Hippocampal formation (tissue), 2 donors: ENCODE results near the gene XRCC4.

ENCODE experiments used
- DNase-seq, 2 donors: peaks; one replicate each; lab custom pipeline; 2025; lab: John Stamatoyannopoulos, UW

XRCC4 gene

DNA sequence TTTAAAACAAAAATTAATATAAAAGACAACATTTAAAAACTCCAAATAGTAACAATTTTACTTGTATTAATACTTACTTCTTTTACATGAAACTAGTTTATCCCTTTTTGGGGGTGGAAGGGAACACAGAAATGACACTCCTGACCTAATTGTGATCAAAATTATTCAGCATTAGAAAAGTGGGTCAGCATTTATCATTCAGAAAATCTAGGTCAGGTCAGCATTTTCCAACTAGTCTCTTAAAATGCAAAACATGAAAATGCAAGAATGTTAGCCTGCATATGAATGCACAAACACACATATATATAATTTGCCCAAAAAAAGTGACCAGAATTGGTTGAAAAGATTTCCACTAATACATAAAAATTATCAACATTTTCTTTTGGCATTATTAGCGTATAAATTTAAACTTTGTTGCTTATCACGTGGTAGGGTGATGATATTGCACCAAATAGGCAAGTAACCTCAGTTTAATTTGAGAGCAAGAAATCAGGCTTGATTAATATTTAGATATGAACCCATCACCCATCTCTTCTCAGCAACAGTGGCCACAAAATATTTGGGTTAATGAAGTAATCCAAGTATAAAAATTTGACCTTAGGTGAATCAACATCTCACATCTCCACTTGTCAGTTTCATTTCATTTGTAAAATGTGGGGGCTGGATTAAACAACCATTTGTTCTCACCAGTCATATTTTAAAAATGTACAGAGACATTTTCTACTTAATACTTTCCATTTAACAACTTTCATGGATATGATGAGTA lies 5.9 kb upstream of the XRCC4 start:
- DNase-seq = no peak

GRCh38 chr5:83072966-83073365 lies 4.4 kb upstream of the XRCC4 start:
- no peak for DNase-seq

DNA sequence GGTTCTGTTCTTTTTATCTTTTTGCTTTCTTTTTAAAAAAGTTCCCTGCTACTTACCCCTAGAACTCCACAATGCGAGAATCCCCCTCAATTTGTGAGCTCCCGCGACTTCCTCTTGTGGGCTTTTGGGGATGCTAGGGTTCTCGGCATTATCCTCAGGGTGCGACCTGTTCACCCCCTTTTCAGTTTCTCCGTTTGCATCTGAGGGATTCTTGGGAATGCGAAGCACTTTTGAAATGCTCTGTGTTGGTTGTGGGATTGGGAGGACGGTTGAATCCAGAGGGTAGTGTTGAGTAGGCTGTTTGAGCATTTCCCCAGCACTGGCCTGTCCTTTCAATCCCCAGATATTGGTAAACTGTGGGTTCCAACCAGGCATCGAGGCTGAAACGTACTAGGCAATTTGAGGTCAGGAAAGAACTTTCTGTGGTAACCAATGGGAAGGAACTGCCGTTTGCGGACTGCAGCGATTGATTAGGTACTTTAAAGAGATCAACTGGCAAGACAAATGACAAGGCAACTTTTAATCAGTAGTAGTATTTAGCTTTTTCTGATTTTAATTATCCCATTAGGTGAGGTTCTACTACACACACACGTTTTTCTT lies 415 bp downstream of the XRCC4 start:
- DNase-seq = no peak

GRCh38 chr5:83082750-83083149 lies 5.4 kb downstream of the XRCC4 start:
- no peak for DNase-seq

GRCh38 chr5:83084336-83084735 lies 7.0 kb downstream of the XRCC4 start:
- DNase-seq = no peak

DNA sequence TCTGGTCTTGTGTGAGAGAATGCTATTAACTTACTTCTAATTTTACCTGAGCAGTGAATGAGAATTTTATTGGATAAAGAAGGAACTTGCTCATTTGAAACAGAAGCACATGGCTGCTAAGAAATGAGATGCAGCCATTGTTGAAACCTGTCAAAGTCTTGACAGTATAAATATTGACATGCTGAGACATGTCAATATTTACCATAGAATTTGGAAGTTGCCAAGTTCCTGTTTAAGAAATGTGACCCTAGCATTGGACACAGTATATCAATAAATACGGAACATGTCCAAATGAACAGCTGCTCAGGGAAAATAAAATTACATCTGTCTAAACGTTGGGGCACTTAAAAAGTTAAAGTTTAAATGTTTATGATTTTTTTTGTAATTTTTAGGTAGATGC lies 7.8 kb downstream of the XRCC4 start:
- no peak for DNase-seq

GRCh38 chr5:83090169-83090568 lies 12.8 kb downstream of the XRCC4 start:
- no peak for DNase-seq

GRCh38 chr5:83092619-83093018 lies 15.3 kb downstream of the XRCC4 start:
- DNase-seq = no peak

- DNase-seq = no peak
Measured at GRCh38 chr5:83093692-83094091, 16.3 kb downstream of the XRCC4 start.

- DNase-seq = no peak
Measured at GRCh38 chr5:83095163-83095956, 18.0 kb downstream of the XRCC4 start.

DNA sequence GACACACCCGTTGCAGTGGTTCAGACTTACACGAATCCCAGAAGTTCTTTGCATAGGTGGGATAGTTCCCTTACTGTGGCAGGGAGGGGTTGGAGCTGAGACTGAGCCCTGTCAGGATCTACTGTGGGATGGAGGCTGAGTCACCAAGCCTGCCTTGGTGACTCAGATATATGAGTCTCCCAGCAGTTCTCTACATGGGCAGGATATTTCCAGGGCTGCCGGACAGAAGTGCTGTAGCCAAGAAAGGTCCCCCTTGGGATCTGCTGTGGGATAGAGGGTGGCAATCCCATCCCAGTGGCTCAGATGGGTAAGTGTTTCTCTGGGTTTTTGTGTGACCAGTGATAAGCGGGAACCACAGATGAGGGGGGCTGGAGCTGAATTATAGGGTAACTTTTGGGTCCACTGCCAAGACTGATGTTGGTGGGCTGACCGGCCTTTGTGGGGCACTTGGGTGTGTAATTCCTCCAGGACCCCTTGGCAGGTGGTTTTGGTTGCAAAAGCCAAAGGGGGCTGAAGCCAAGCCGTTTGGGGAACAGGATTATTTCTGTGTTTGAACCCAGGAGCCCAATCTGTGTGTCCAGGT lies 18.7 kb downstream of the XRCC4 start:
- no peak for DNase-seq

- no peak for DNase-seq
Measured at GRCh38 chr5:83096660-83097339, 19.5 kb downstream of the XRCC4 start.

- DNase-seq = no peak
Measured at GRCh38 chr5:83097689-83098231, 20.4 kb downstream of the XRCC4 start.

GRCh38 chr5:83099001-83099400 lies 21.7 kb downstream of the XRCC4 start:
- DNase-seq = no peak

DNA sequence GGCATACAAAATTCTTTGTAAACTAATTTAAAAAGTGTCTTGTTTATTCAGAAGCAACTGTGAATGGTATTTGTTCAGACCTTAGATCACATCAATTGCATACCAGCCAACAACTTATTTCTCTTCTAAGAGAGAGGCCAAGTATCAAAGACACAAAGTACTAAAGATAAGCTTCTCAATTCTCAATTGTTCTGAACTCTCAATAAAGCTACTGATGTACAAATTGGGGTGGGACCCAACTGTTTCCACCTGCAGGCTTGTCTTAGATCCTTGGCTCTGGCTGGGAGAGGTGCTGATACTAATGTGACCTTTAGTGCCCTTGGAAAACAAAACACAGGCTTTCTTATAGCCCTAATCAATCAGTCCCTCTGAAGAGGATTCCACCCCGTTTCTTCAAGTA lies 22.1 kb downstream of the XRCC4 start:
- no peak for DNase-seq

DNA sequence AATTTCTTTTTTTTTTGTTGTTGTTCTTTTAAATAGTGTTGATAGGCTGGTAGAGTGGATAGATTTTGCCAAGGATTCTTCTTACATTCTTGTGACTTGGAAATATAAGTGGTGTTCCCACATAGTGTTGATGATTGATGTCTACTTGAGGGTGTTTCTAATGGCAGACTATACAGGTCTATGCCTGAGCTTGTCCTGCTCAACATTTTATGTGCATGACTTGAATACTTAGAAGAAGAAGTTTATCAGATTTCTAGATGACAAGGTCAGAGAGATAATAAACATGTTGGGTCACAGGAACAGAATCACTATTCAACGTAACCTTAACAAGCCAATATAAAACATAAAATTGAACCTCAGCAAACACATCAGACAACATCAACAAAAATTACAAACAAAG lies 24.2 kb downstream of the XRCC4 start:
- no peak for DNase-seq

GRCh38 chr5:83102364-83102980 lies 25.1 kb downstream of the XRCC4 start:
- no peak for DNase-seq

DNA sequence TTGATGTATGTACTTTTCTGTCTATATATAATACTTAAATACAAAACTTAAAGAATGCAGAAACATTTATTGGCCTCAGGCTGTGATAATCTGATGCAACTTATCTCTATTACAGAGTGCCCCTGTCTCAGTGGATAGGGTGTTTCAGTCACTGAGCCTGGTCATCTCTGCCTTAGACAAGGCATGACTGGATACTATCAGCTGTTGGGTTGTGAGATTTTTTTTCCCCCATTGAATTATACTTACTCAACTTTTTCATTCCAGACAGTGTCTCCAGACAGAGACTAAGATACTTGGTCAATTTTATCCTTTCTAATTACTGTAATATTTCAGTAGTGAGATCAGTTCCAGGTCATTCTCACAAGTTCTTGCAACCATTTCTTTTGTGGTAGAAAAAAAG lies 26.7 kb downstream of the XRCC4 start:
- no peak for DNase-seq

DNA sequence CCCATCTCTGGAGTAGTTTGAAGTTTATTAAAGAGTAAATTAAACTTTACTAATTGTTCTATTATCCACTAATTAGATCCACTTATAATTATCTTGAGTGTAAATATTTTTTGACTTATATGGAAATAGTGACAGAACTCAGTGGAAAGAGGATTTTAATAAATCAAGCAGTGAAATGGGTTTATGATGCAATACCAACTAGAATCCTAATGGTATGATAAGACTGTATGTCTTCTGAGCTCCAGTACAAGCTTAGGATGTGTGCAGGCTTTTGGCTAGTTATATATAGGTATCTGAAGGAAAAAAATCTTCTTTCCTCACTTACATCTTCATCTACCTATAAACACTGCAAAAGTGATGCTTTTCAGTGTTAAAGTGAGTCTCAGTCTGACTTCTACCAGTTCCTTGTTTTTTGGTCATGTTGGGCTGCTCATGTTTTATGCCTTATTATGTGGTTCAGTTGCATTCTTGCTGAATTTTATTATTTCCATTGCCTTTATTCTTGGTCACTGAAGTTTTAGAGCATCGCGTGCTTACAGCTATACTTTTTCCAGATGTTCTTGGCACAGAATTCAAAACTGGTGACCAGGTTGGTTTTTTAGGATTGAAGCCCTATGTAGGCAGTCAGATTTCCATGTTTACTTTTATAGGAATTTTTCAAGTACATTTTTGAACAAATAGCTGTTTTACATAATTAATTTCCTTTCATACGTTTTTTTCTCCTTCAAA lies 30.5 kb downstream of the XRCC4 start:
- no peak for DNase-seq

GRCh38 chr5:83109380-83109779 lies 32.0 kb downstream of the XRCC4 start:
- DNase-seq = no peak

DNA sequence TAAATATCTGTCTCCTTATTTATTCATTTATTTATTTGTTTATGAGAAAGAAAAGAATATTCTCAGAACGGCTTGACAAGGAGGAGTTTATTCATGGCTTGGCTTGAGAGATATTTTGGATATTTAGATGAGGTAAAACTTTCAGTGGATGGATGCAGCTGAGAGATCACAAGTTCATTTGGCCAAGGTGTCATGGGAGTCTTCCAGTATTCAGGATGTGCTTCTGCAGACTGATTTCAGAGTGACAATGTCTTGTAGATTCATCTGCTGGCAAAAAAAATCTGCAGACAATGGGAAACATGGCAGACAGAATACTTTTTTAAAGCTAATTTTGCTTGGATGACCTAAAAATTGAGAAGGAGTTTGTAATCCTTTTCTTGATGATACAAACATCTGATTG lies 38.5 kb downstream of the XRCC4 start:
- no peak for DNase-seq
